Measurements from ENCODE around the gene AQP12A. TPM values are rescaled to one million over a fixed set of nuclear protein-coding genes. Genes with fewer than 3 reads are reported as not detected.

Gene AQP12A
- total and polyA plus RNA-seq, 2 experiments from 2014 or later, result not detected

DNA sequence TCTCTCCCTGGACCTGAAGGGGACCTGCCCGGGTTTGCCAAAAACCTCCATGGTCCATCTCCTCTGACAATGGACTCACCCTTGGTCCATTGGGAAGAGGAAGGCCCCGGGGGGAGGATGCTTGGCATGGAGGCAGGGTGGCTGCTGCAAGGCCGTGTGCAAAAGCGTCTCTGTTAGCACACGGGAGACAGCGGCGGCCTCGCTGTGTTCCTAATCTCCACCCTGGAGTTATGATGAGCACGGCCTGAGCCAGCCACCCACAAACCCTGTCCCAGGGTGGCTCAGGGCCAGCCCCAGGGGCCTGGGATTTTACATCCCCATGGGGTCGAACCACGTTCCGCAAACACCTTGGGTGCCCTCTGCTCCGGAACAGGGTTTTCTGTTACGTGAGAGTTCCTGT, 35.8 kb downstream of the AQP12A start:
- Histone ChIP-seq H3K27ac (ENCODE audit: low read depth) (no peak overlapping the region), H3F3A (replicated peaks; ENCODE audit: low read depth) (no peaks in the 10 kb centered on the region), H3K4me2 (no peak overlapping the region), H3K9me2 (ENCODE audit: insufficient read depth) (no peaks in the 10 kb centered on the region), H3K4me1 (ENCODE audit: insufficient read depth) (no peaks in the 10 kb centered on the region), H2AFZ (no peak overlapping the region), H3K27me3 (ENCODE audit: insufficient read depth) (no peaks in the 10 kb centered on the region), H3K36me3 (ENCODE audit: insufficient read depth) (peaks cover 12% of the 10 kb centered on the region; the same call in 1 of the 2 replicates), H4K20me1 (replicated peaks; ENCODE audit: insufficient read depth) (no peaks in the 10 kb centered on the region), H3K4me3 (no peak overlapping the region), H3K79me2 (replicated peaks; ENCODE audit: insufficient read depth) (no peaks in the 10 kb centered on the region)
- ATAC-seq (no peak), DNase-seq (ENCODE audit: low spot score) (no peak)
- Mint-ChIP-seq H3K4me1 (no peaks in the 10 kb centered on the region; the same call in 2 of the 3 replicates), H3K4me3 (no peak overlapping the region), H3K27me3 (ENCODE audit: insufficient read depth, low read depth, poor library complexity) (peaks cover 46% of the 10 kb centered on the region), H3K27ac (no peak overlapping the region), H3K36me3 (ENCODE audit: low read depth) (peaks cover 45% of the 10 kb centered on the region), H3K9me3 (0 out of 3 replicates have a peak, but pooled peaks cover 4% of the 10 kb centered on the region)
- no peak for TF ChIP-seq CREB1 (CRISPR knock-in tag; IDR thresholded peaks at IDR 0.05; ENCODE audit: low read depth)
- TF ChIP-seq STAT1 (IDR thresholded peaks at IDR 0.05; ENCODE audit: unreplicated experiment), result no peak
- no peak for TF ChIP-seq JUNB (IDR thresholded peaks at IDR 0.05; ENCODE audit: unreplicated experiment)
- TF ChIP-seq ZNF331 (CRISPR knock-in tag; IDR thresholded peaks at IDR 0.05; ENCODE audit: low read depth), result no peak
- no peak for TF ChIP-seq REST (IDR thresholded peaks at IDR 0.05; ENCODE audit: unreplicated experiment)
- no peak for TF ChIP-seq EZH2 (IDR thresholded peaks at IDR 0.05; ENCODE audit: low read depth, unreplicated experiment)
- no peak for TF ChIP-seq ZNF114 (CRISPR knock-in tag; IDR thresholded peaks at IDR 0.05)
- TF ChIP-seq EZH2phosphoT487 (IDR thresholded peaks at IDR 0.05; ENCODE audit: unreplicated experiment), result no peak
- TF ChIP-seq, protein P1, sequence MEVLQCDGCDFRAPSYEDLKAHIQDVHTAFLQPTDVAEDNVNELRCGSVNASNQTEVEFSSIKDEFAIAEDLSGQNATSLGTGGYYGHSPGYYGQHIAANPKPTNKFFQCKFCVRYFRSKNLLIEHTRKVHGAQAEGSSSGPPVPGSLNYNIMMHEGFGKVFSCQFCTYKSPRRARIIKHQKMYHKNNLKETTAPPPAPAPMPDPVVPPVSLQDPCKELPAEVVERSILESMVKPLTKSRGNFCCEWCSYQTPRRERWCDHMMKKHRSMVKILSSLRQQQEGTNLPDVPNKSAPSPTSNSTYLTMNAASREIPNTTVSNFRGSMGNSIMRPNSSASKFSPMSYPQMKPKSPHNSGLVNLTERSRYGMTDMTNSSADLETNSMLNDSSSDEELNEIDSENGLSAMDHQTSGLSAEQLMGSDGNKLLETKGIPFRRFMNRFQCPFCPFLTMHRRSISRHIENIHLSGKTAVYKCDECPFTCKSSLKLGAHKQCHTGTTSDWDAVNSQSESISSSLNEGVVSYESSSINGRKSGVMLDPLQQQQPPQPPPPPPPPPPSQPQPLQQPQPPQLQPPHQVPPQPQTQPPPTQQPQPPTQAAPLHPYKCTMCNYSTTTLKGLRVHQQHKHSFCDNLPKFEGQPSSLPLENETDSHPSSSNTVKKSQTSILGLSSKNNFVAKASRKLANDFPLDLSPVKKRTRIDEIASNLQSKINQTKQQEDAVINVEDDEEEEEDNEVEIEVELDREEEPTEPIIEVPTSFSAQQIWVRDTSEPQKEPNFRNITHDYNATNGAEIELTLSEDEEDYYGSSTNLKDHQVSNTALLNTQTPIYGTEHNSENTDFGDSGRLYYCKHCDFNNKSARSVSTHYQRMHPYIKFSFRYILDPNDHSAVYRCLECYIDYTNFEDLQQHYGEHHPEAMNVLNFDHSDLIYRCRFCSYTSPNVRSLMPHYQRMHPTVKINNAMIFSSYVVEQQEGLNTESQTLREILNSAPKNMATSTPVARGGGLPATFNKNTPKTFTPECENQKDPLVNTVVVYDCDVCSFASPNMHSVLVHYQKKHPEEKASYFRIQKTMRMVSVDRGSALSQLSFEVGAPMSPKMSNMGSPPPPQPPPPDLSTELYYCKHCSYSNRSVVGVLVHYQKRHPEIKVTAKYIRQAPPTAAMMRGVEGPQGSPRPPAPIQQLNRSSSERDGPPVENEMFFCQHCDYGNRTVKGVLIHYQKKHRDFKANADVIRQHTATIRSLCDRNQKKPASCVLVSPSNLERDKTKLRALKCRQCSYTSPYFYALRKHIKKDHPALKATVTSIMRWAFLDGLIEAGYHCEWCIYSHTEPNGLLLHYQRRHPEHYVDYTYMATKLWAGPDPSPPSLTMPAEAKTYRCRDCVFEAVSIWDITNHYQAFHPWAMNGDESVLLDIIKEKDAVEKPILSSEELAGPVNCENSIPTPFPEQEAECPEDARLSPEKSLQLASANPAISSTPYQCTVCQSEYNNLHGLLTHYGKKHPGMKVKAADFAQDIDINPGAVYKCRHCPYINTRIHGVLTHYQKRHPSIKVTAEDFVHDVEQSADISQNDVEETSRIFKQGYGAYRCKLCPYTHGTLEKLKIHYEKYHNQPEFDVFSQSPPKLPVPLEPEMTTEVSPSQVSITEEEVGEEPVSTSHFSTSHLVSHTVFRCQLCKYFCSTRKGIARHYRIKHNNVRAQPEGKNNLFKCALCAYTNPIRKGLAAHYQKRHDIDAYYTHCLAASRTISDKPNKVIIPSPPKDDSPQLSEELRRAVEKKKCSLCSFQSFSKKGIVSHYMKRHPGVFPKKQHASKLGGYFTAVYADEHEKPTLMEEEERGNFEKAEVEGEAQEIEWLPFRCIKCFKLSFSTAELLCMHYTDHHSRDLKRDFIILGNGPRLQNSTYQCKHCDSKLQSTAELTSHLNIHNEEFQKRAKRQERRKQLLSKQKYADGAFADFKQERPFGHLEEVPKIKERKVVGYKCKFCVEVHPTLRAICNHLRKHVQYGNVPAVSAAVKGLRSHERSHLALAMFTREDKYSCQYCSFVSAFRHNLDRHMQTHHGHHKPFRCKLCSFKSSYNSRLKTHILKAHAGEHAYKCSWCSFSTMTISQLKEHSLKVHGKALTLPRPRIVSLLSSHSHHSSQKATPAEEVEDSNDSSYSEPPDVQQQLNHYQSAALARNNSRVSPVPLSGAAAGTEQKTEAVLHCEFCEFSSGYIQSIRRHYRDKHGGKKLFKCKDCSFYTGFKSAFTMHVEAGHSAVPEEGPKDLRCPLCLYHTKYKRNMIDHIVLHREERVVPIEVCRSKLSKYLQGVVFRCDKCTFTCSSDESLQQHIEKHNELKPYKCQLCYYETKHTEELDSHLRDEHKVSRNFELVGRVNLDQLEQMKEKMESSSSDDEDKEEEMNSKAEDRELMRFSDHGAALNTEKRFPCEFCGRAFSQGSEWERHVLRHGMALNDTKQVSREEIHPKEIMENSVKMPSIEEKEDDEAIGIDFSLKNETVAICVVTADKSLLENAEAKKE (CRISPR knock-in tag; IDR thresholded peaks at IDR 0.05), result no peak
- TF ChIP-seq CTCF (conservative IDR thresholded peaks at IDR 0.05; ENCODE audit: low read depth in 2 of 2), result no peak
- TF ChIP-seq, protein P2, sequence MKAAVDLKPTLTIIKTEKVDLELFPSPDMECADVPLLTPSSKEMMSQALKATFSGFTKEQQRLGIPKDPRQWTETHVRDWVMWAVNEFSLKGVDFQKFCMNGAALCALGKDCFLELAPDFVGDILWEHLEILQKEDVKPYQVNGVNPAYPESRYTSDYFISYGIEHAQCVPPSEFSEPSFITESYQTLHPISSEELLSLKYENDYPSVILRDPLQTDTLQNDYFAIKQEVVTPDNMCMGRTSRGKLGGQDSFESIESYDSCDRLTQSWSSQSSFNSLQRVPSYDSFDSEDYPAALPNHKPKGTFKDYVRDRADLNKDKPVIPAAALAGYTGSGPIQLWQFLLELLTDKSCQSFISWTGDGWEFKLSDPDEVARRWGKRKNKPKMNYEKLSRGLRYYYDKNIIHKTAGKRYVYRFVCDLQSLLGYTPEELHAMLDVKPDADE (IDR thresholded peaks at IDR 0.05), result no peak
